A673 (cell line): ENCODE results near the gene SLC17A5. TPM values are rescaled to one million over a fixed set of nuclear protein-coding genes. Genes with fewer than 3 reads are reported as not detected.

ENCODE experiments used
- BruUV-seq: library from RNA; stranded (reverse); fragments of 400-500 nt; replicated peaks from 2 replicates; lab custom pipeline; 2021; lab: Mats Ljungman, UMichigan
- CTCF ChIA-PET: fragments of 300-600 bp; sonication (Branson Sonifier 250); formaldehyde crosslinking; loops from one replicate; lab custom pipeline; 2022; ENCODE audit warnings: antibody characterized with exemption; lab: Charles Lee
- POLR2A ChIA-PET: fragments of 300-600 bp; sonication (Branson Sonifier 250); formaldehyde crosslinking; loops from one replicate; lab custom pipeline; 2022; ENCODE audit warnings: antibody characterized with exemption; ENCODE audit not compliant: low non-redundant PET; lab: Charles Lee
- DNase-seq: peaks from one replicate; pipeline ENCODE4 v3.0.0-alpha.2; 2015; ENCODE audit warnings: low spot score
- H3K27ac ChIP-seq: fragments of 200-600 bp; sonication (generic); 2 replicates; pipeline ENCODE4 v1.5.1; 2016; ENCODE audit warnings: mixed run types, low read depth, mild to moderate bottlenecking, mixed read lengths, antibody characterized with exemption, low read length; ENCODE audit not compliant: poor library complexity, severe bottlenecking
- H3K27me3 ChIP-seq: fragments of 200-600 bp; sonication (generic); replicated peaks from 2 replicates; pipeline ENCODE4 v1.6.1; 2017; ENCODE audit warnings: mixed run types, low read depth, mild to moderate bottlenecking, mixed read lengths, antibody characterized with exemption, low read length; ENCODE audit not compliant: insufficient read depth, poor library complexity
- H3K36me3 ChIP-seq: fragments of 200-600 bp; sonication (generic); 2 replicates; pipeline ENCODE4 v1.6.1; 2016; ENCODE audit warnings: mixed run types, mild to moderate bottlenecking, mixed read lengths, antibody characterized with exemption, low read length; ENCODE audit not compliant: insufficient read depth, poor library complexity, severe bottlenecking
- H3K4me1 ChIP-seq: fragments of 200-600 bp; sonication (generic); 2 replicates; pipeline ENCODE4 v1.6.1; 2017; ENCODE audit warnings: mixed run types, mild to moderate bottlenecking, mixed read lengths, antibody characterized with exemption, low read length; ENCODE audit not compliant: insufficient read depth, poor library complexity, severe bottlenecking
- H3K4me3 ChIP-seq: fragments of 200-600 bp; sonication (generic); 2 replicates; pipeline ENCODE4 v1.5.1; 2016; ENCODE audit warnings: low read depth, mixed run types, mild to moderate bottlenecking, mixed read lengths, low read length; ENCODE audit not compliant: poor library complexity, severe bottlenecking
- H3K9me3 ChIP-seq: fragments of 200-600 bp; sonication (generic); 2 replicates; pipeline ENCODE4 v1.6.1; 2016; ENCODE audit warnings: mixed run types, low read depth, mild to moderate bottlenecking, mixed read lengths, antibody characterized with exemption, low read length; ENCODE audit not compliant: poor library complexity, severe bottlenecking
- CTCF ChIP-seq: fragments of 300-800, 200-600 bp; sonication (generic); conservative IDR thresholded peaks from 2 replicates; pipeline ENCODE4 v1.5.1; 2017; ENCODE audit warnings: low read depth, mild to moderate bottlenecking, antibody characterized with exemption, low read length, moderate library complexity, mixed read lengths
- EZH2 ChIP-seq: fragments of 200-600 bp; sonication (generic); IDR thresholded peaks from 2 replicates; pipeline ENCODE4 v1.6.1; 2017; ENCODE audit warnings: borderline replicate concordance, low read depth, mild to moderate bottlenecking, mixed read lengths, antibody characterized with exemption, low read length; ENCODE audit not compliant: poor library complexity, severe bottlenecking
- intact Hi-C: fragments of 100-400 bp; cut with micrococcal nuclease; formaldehyde crosslinking; loops from one replicate; pipeline ENCODE4 v1.10.0; 2022; ENCODE audit not compliant: unreplicated experiment
- total RNA-seq: library from RNA; stranded (reverse); gene quantifications from 2 replicates; pipeline ENCODE4 v1.2.3, GENCODE V29; 2021

The SLC17A5 gene
- total RNA-seq, 1 experiment from 2014 or later = 6.1 TPM

- no peaks in the 10 kb centered on the region for H3K36me3 ChIP-seq
- ChIA-PET POLR2A (no interaction called here), CTCF (no interaction called here)
- TF ChIP-seq CTCF (no peak), EZH2 (no peak)
- no peaks in the 10 kb centered on the region for H3K9me3 ChIP-seq
- intact Hi-C loops = loop anchor here (5.0 kb wide), 1 partner anchor 127 kb away; the partner anchor contains the start of gene EEF1A1
- BruUV-seq = no TSS peak
- no peaks in the 10 kb centered on the region for H3K27me3 ChIP-seq
- H3K4me3 ChIP-seq = no peak overlapping the region
- H3K27ac ChIP-seq = no peak overlapping the region
- DNase-seq = no peak
- peaks cover 9% of the 10 kb centered on the region for H3K4me1 ChIP-seq
These were observed 4.0 kb downstream of the SLC17A5 start for GRCh38 chr6:73649783-73650182.

GRCh38 chr6:73648166-73648565 is 5.6 kb downstream of the SLC17A5 start:
- TF ChIP-seq EZH2 (no peak), CTCF (no peak)
- Histone ChIP-seq H3K27me3 (no peaks in the 10 kb centered on the region), H3K4me1 (peaks cover 11% of the 10 kb centered on the region), H3K27ac (no peak overlapping the region), H3K36me3 (no peaks in the 10 kb centered on the region), H3K9me3 (no peaks in the 10 kb centered on the region), H3K4me3 (no peak overlapping the region)
- no peak for DNase-seq
- ChIA-PET POLR2A (no interaction called here), CTCF (no interaction called here)
- intact Hi-C loops = no loop called here
- BruUV-seq = no TSS peak

GRCh38 chr6:73644941-73645591 is 8.7 kb downstream of the SLC17A5 start:
- Histone ChIP-seq H3K27me3 (no peaks in the 10 kb centered on the region), H3K4me1 (peaks cover 17% of the 10 kb centered on the region), H3K9me3 (no peaks in the 10 kb centered on the region), H3K4me3 (peak overlapping the region; percentile 44), H3K27ac (no peak overlapping the region), H3K36me3 (no peaks in the 10 kb centered on the region)
- intact Hi-C loops = no loop called here
- TF ChIP-seq EZH2 (no peak), CTCF (no peak)
- TSS peak; percentile 40 for BruUV-seq
- ChIA-PET POLR2A (no interaction called here), CTCF (interaction anchor here (0.6 kb wide), 1 partner anchor 91 kb away, joined by 5 read pairs; no protein-coding TSS in a partner anchor)
- no peak for DNase-seq
